ENCODE results near the gene TOP3A. TPM values are rescaled to one million over a fixed set of nuclear protein-coding genes. Genes with fewer than 3 reads are reported as not detected.

The TOP3A gene
- 100 to 1,000 TPM in 1 of 5 donors, 10 to 100 TPM in 4; 21.9 to 311 (median 30.5) TPM for total RNA-seq
- 10 to 100 TPM in 1 of 3 donors, 1 to 10 TPM in 2; 7.6 to 12.7 (median 9.0) TPM for polyA plus RNA-seq
- long read RNA-seq, donor 1, partial matches to known transcripts = 0 of 1 reads
- long read RNA-seq, donor 1, other reads (novel, unspliced or antisense) = 0 of 1 reads
- long read RNA-seq, donor 2, partial matches to known transcripts = 0 of 2 reads
- long read RNA-seq, donor 2, other reads (novel, unspliced or antisense) = 0 of 2 reads
- long read RNA-seq, donor 3, partial matches to known transcripts = 0 of 1 reads
- long read RNA-seq, donor 3, other reads (novel, unspliced or antisense) = 0 of 1 reads
- long read RNA-seq, donor 4 = 0 reads
- long read RNA-seq, donor 5, partial matches to known transcripts = 0 of 3 reads
- long read RNA-seq, donor 5, other reads (novel, unspliced or antisense) = 0 of 3 reads
- long read RNA-seq, donor 6, full-length matches to known transcripts = 3 of 3 reads
- long read RNA-seq, donor 6, partial matches to known transcripts = 0 of 3 reads
- long read RNA-seq, donor 6, other reads (novel, unspliced or antisense) = 0 of 3 reads
- long read RNA-seq, donor 7 = 0 reads
- long read RNA-seq, donor 8, partial matches to known transcripts = 0 of 1 reads
- long read RNA-seq, donor 8, other reads (novel, unspliced or antisense) = 0 of 1 reads
- long read RNA-seq, donor 9 = 0 reads
- long read RNA-seq, donor 10, full-length matches to known transcripts = 1 of 1 reads
- long read RNA-seq, donor 10, partial matches to known transcripts = 0 of 1 reads
- long read RNA-seq, donor 10, other reads (novel, unspliced or antisense) = 0 of 1 reads

GRCh38 chr17:18314731-18315561 lies at the start of gene TOP3A, which contains the start of gene SMCR8:
TSS of gene TOP3A (minus strand) at chr17:18314994. CDS start at chr17:18314778, 216 bp downstream.
TSS of gene SMCR8 (plus strand) at chr17:18315293. CDS start at chr17:18315790, 497 bp downstream.
- intact Hi-C loops (cut with DNase I; ENCODE audit: low total_unique reads) = loop anchor here (10.0 kb wide), 1 partner anchor 50 kb away; the partner anchor contains the start of gene MIEF2
- 0 to 1% (median 1%) methylated on average over 74 to 78 of the region's 78 CpGs for WGBS, 5 donors
- Histone ChIP-seq H3K27ac (peak within 1 kb of the TSS; percentile 85 to 96 (median 93)), H3K36me3 (peaks cover 5 to 54% (median 41%) of the 10 kb centered on the region in 4 donors), H3K27me3 (no peaks in the 10 kb centered on the region), H3K4me1 (peaks cover 57 to 87% (median 73%) of the 10 kb centered on the region in 4 donors), H3K9me3 (no peaks in the 10 kb centered on the region), H3K4me3 (peak within 1 kb of the TSS; percentile 76 to 98 (median 98))
- peak; percentile 18 for TF ChIP-seq EP300 (IDR thresholded peaks at IDR 0.05)
- peak in 2 of 7 experiments; percentile 8 to 36 for TF ChIP-seq CTCF (IDR thresholded peaks at IDR 0.05)
- no peak for TF ChIP-seq POLR2A (IDR thresholded peaks at IDR 0.05)
- TF ChIP-seq POLR2AphosphoS5 (IDR thresholded peaks at IDR 0.05) = peak; percentile 80 to 91 (median 86)
- DNase-seq = peak; percentile 97 to 99

GRCh38 chr17:18364166-18364565 lies 49.4 kb upstream of the TOP3A start:
- DNase-seq = no peak
- TF ChIP-seq EP300 (IDR thresholded peaks at IDR 0.05) (no peak), CTCF (IDR thresholded peaks at IDR 0.05) (no peak), POLR2AphosphoS5 (IDR thresholded peaks at IDR 0.05) (no peak), POLR2A (IDR thresholded peaks at IDR 0.05) (no peak)
- H3K27ac ChIP-seq = no peak overlapping the region
- H3K4me1 ChIP-seq = peaks cover 10 to 24% (median 16%) of the 10 kb centered on the region in 4 donors
- 76 to 85% (median 80%) methylated on average over 6 of the region's 6 CpGs for WGBS, 5 donors
- intact Hi-C loops (cut with DNase I; ENCODE audit: low total_unique reads) = no loop called here
- H3K4me3 ChIP-seq = no peak overlapping the region
- H3K27me3 ChIP-seq = no peaks in the 10 kb centered on the region
- peaks cover 0 to 12% (median 10%) of the 10 kb centered on the region in 4 donors for H3K36me3 ChIP-seq
- H3K9me3 ChIP-seq = no peaks in the 10 kb centered on the region

GRCh38 chr17:18363101-18364049 lies 48.6 kb upstream of the TOP3A start, which contains the start of gene SHMT1:
TSS of gene SHMT1 (minus strand) at chr17:18363550. CDS start at chr17:18355981, 7,569 bp downstream.
- intact Hi-C loops (cut with DNase I; ENCODE audit: low total_unique reads) = no loop called here
- 0 to 1% (median 0%) methylated on average over 22 to 76 of the region's 76 CpGs for WGBS, 5 donors

More at GRCh38 chr17:18363101-18364049, 48.6 kb upstream of the TOP3A start, which contains the start of gene SHMT1:
- TF ChIP-seq POLR2A (IDR thresholded peaks at IDR 0.05) (no peak), EP300 (IDR thresholded peaks at IDR 0.05) (no peak), CTCF (IDR thresholded peaks at IDR 0.05) (no peak), POLR2AphosphoS5 (IDR thresholded peaks at IDR 0.05) (peak; percentile 55 to 91 (median 76))
- no peaks in the 10 kb centered on the region for H3K27me3 ChIP-seq
- H3K36me3 ChIP-seq = peaks cover 0 to 20% (median 18%) of the 10 kb centered on the region in 4 donors
- H3K9me3 ChIP-seq = no peaks in the 10 kb centered on the region
- H3K4me3 ChIP-seq = peak within 1 kb of the TSS; percentile 77 to 94 (median 84)
- DNase-seq = peak; percentile 97
- H3K27ac ChIP-seq = peak within 1 kb of the TSS; percentile 58 to 92 (median 82)
- H3K4me1 ChIP-seq = peaks cover 10 to 24% (median 16%) of the 10 kb centered on the region in 4 donors
